Nasal cavity respiratory epithelium epithelial cell of viscerocranial mucosa (primary cell): ENCODE data around the gene LHFPL3. TPM values are rescaled to one million over a fixed set of nuclear protein-coding genes. Genes with fewer than 3 reads are reported as not detected.

ENCODE experiments used
- total RNA-seq: library from RNA; depleted of rRNA; stranded (reverse); fragments of >200 nt; gene quantifications from 2 replicates; pipeline ENCODE4 v1.2.3, GENCODE V29; 2014

LHFPL3 gene
- total RNA-seq = not detected in 2 replicates

GRCh38 chr7:104328296-104328969, at the start of gene LHFPL3:
TSS of gene LHFPL3 (plus strand) at chr7:104328603.

Other genes starting within 250 kb of the LHFPL3 start
- gene ORC5, start 120.6 kb upstream of the LHFPL3 start, total RNA-seq = 68.7 and 139 TPM in 2 replicates